NT2/D1 (cell line): ENCODE data around the gene SUSD5.

Source experiments
- SUZ12 ChIP-seq: IDR thresholded peaks from 2 replicates; pipeline ENCODE4 v1.6.1; 2011; ENCODE audit not compliant: insufficient read length, insufficient read depth; ENCODE audit errors: extremely low read depth
- YY1 ChIP-seq: IDR thresholded peaks from 2 replicates; pipeline ENCODE4 v1.6.1; 2011; ENCODE audit not compliant: insufficient read length, insufficient read depth

DNA sequence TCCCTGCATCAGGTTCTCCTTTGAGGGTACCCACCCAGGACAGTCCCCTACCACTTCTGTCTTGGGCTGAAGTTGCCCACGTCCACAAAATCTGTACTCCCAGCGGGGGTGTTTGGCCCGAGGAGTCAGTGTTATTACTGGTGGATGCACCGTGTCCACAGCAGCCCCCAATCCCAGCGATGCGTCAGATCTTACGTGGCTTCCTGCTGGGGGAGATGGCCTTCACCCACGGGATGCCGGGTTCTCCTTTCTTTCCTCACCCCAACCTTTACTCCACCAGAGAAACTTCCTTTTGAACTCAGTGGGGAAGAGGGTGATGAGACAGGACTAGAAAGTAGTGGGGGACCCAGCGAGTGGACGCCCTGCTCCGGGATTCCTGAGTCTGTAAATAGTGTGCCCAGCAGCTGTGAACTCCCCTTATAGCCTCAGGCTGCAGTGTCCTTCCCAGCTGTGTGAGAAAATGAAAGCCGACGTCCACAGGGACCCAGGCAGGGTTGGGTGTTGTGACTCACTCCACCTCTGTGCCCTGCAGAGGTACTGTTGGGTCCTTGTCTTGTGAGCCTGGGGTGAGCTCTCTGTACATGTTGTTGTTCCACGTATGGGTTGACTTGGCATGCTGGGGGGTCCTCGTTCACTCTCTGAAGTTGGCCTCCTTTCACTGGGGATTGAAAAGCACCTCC is 73.2 kb downstream of the SUSD5 start:
- TF ChIP-seq SUZ12 (no peak), YY1 (no peak)
